Neural progenitor cell (in vitro differentiated cells): ENCODE data around the gene MS4A10. TPM values are rescaled to one million over a fixed set of nuclear protein-coding genes. Genes with fewer than 3 reads are reported as not detected.
A peak's percentile ranks its signal among the peaks of the same experiment; 100 is the strongest.

Experiments used
- DNase-seq: peaks from one replicate; pipeline ENCODE4 v3.0.0-alpha.2; 2016; ENCODE audit warnings: low spot score
- H2AFZ ChIP-seq: fragments of 200-600 bp; sonication (generic); replicated peaks from 2 replicates; pipeline ENCODE4 v1.6.1; 2016; ENCODE audit warnings: antibody characterized with exemption
- H3F3A ChIP-seq: fragments of 200-600 bp; sonication (generic); 2 replicates; pipeline ENCODE4 v1.6.1; 2016; ENCODE audit warnings: antibody characterized with exemption, low read depth
- H3K27ac ChIP-seq: fragments of 200-600 bp; sonication (generic); 2 replicates; pipeline ENCODE4 v1.5.1; 2016; ENCODE audit warnings: mild to moderate bottlenecking
- H3K27me3 ChIP-seq: fragments of 200-600 bp; sonication (generic); 2 replicates; pipeline ENCODE4 v1.6.1; 2016; ENCODE audit warnings: mild to moderate bottlenecking, moderate library complexity
- H3K36me3 ChIP-seq: fragments of 200-600 bp; sonication (generic); 2 replicates; pipeline ENCODE4 v1.5.1; 2016
- H3K4me1 ChIP-seq: fragments of 200-600 bp; sonication (generic); 2 replicates; pipeline ENCODE4 v1.6.1; 2016; ENCODE audit warnings: mixed run types
- H3K4me2 ChIP-seq: fragments of 200-600 bp; sonication (generic); 2 replicates; pipeline ENCODE4 v1.6.1; 2016
- H3K4me3 ChIP-seq: fragments of 200-600 bp; sonication (generic); 2 replicates; pipeline ENCODE4 v1.5.1; 2016
- H3K79me2 ChIP-seq: fragments of 200-600 bp; sonication (generic); 2 replicates; pipeline ENCODE4 v1.6.1; 2016; ENCODE audit warnings: low read depth
- H3K9ac ChIP-seq: fragments of 200-600 bp; sonication (generic); 2 replicates; pipeline ENCODE4 v1.6.1; 2016
- H3K9me3 ChIP-seq: fragments of 200-600 bp; sonication (generic); 2 replicates; pipeline ENCODE4 v1.5.1; 2016; ENCODE audit warnings: low read depth
- H4K20me1 ChIP-seq: fragments of 200-600 bp; sonication (generic); 2 replicates; pipeline ENCODE4 v1.6.1; 2016; ENCODE audit warnings: low read depth
- H3K27ac Mint-ChIP-seq: 3 replicates; pipeline ENCODE4 v1.8.0; 2021; ENCODE audit warnings: mixed read lengths
- H3K27me3 Mint-ChIP-seq: 2 replicates; pipeline ENCODE4 v1.8.0; 2022; ENCODE audit warnings: low read depth, mild to moderate bottlenecking, inconsistent platforms, moderate library complexity, mixed read lengths; ENCODE audit not compliant: insufficient read depth
- H3K36me3 Mint-ChIP-seq: 3 replicates; pipeline ENCODE4 v1.8.0; 2021; ENCODE audit warnings: mixed read lengths
- H3K4me1 Mint-ChIP-seq: 3 replicates; pipeline ENCODE4 v1.8.0; 2021; ENCODE audit warnings: mixed read lengths
- H3K4me3 Mint-ChIP-seq: 3 replicates; pipeline ENCODE4 v1.8.0; 2021; ENCODE audit warnings: mild to moderate bottlenecking, moderate library complexity, mixed read lengths
- H3K9me3 Mint-ChIP-seq: 3 replicates; pipeline ENCODE4 v1.8.0; 2020; ENCODE audit warnings: mixed read lengths
- CTCF ChIP-seq: fragments of 200-600 bp; sonication (generic); IDR thresholded peaks from 2 replicates; pipeline ENCODE4 v1.5.1; 2017; ENCODE audit warnings: antibody characterized with exemption, mild to moderate bottlenecking
- EZH2 ChIP-seq: fragments of 200-600 bp; sonication (generic); IDR thresholded peaks from 2 replicates; pipeline ENCODE4 v1.6.1; 2017; ENCODE audit warnings: antibody characterized with exemption, mild to moderate bottlenecking, moderate library complexity
- EZH2phosphoT487 ChIP-seq: fragments of 200-600 bp; sonication (generic); IDR thresholded peaks from 2 replicates; pipeline ENCODE4 v1.6.1; 2017; ENCODE audit warnings: antibody characterized with exemption
- total RNA-seq: library from RNA; depleted of rRNA; stranded (reverse); fragments of >200 nt; gene quantifications from 2 replicates; pipeline ENCODE4 v1.2.3, GENCODE V29; 2015; ENCODE audit warnings: low replicate concordance

The MS4A10 gene
- total RNA-seq, 1 donor from 2014 or later = not detected

GRCh38 chr11:60845338-60845737, 60.2 kb downstream of the MS4A10 start:
- Histone ChIP-seq H3K9ac (peak overlapping the region; percentile 39), H3F3A (no peaks in the 10 kb centered on the region), H2AFZ (no peak overlapping the region), H3K36me3 (no peaks in the 10 kb centered on the region), H3K4me1 (peaks cover 17% of the 10 kb centered on the region), H3K4me3 (no peak overlapping the region), H3K9me3 (no peaks in the 10 kb centered on the region), H3K4me2 (no peak overlapping the region), H4K20me1 (no peaks in the 10 kb centered on the region), H3K79me2 (peaks cover 30% of the 10 kb centered on the region), H3K27me3 (no peaks in the 10 kb centered on the region), H3K27ac (no peak overlapping the region)
- no peak for DNase-seq
- H3K9me3 Mint-ChIP-seq = no peaks in the 10 kb centered on the region
- peaks cover 4% of the 10 kb centered on the region for H3K27me3 Mint-ChIP-seq
- H3K4me3 Mint-ChIP-seq = peak overlapping the region; percentile 91
- peaks cover 15% of the 10 kb centered on the region for H3K36me3 Mint-ChIP-seq
- peak overlapping the region; percentile 93 for H3K27ac Mint-ChIP-seq
- TF ChIP-seq EZH2phosphoT487 = no peak
- no peak for TF ChIP-seq EZH2
- no peak for TF ChIP-seq CTCF
- peaks cover 35% of the 10 kb centered on the region for H3K4me1 Mint-ChIP-seq

- Histone ChIP-seq H3K9ac (no peak overlapping the region), H3K27ac (no peak overlapping the region), H3K79me2 (peaks cover 28% of the 10 kb centered on the region), H4K20me1 (no peaks in the 10 kb centered on the region), H3K36me3 (no peaks in the 10 kb centered on the region), H2AFZ (no peak overlapping the region), H3K9me3 (no peaks in the 10 kb centered on the region), H3K27me3 (peaks cover 4% of the 10 kb centered on the region), H3K4me1 (peaks cover 17% of the 10 kb centered on the region), H3F3A (peaks cover 4% of the 10 kb centered on the region), H3K4me3 (no peak overlapping the region), H3K4me2 (no peak overlapping the region)
- Mint-ChIP-seq H3K9me3 (no peaks in the 10 kb centered on the region), H3K4me1 (peaks cover 27% of the 10 kb centered on the region), H3K27me3 (peaks cover 2% of the 10 kb centered on the region), H3K36me3 (peaks cover 20% of the 10 kb centered on the region), H3K27ac (no peak overlapping the region), H3K4me3 (no peak overlapping the region)
- no peak for TF ChIP-seq EZH2phosphoT487
- TF ChIP-seq EZH2 = no peak
- TF ChIP-seq CTCF = no peak
- no peak for DNase-seq
Observed at GRCh38 chr11:60847281-60847680, 62.1 kb downstream of the MS4A10 start.

GRCh38 chr11:60847896-60848295, 62.8 kb downstream of the MS4A10 start:
- TF ChIP-seq EZH2 = no peak
- TF ChIP-seq EZH2phosphoT487 = no peak
- TF ChIP-seq CTCF = no peak
- peaks cover 4% of the 10 kb centered on the region for H3F3A ChIP-seq
- no peaks in the 10 kb centered on the region for H3K36me3 ChIP-seq

More at GRCh38 chr11:60847896-60848295, 62.8 kb downstream of the MS4A10 start:
- Histone ChIP-seq H3K27me3 (peaks cover 10% of the 10 kb centered on the region), H3K4me1 (peaks cover 17% of the 10 kb centered on the region), H4K20me1 (no peaks in the 10 kb centered on the region), H3K27ac (no peak overlapping the region), H3K4me3 (no peak overlapping the region), H3K79me2 (peaks cover 22% of the 10 kb centered on the region), H3K9ac (no peak overlapping the region), H2AFZ (no peak overlapping the region), H3K9me3 (no peaks in the 10 kb centered on the region), H3K4me2 (no peak overlapping the region)
- Mint-ChIP-seq H3K36me3 (peaks cover 20% of the 10 kb centered on the region), H3K27me3 (peaks cover 2% of the 10 kb centered on the region), H3K4me3 (no peak overlapping the region), H3K4me1 (peaks cover 24% of the 10 kb centered on the region), H3K27ac (no peak overlapping the region), H3K9me3 (no peaks in the 10 kb centered on the region)
- DNase-seq = no peak
